Activated CD4-positive, alpha-beta T cell treated with anti-CD3 and anti-CD28 coated beads for 36 hours (primary cell): ENCODE data around the gene COLEC12. TPM values are rescaled to one million over a fixed set of nuclear protein-coding genes. Genes with fewer than 3 reads are reported as not detected.
"Not testable (repeated sequence)": the region's sequence is repeated elsewhere in the genome, so short reads cannot be mapped to it uniquely, and the experiment has no call there.

Experiments
- ATAC-seq: fragments of 200-7000 bp; cut with Tn5 transposase; one replicate; pipeline ENCODE4 v1.10.0; 2021; ENCODE audit warnings: mild to moderate bottlenecking, moderate library complexity
- CTCF ChIA-PET: fragments of 350-600 bp; sonication (Branson Sonifier 250); formaldehyde crosslinking; loops from one replicate; lab custom pipeline; 2021; ENCODE audit warnings: antibody characterized with exemption; lab: Charles Lee
- POLR2A ChIA-PET: fragments of 350-600 bp; sonication (Branson Sonifier 250); formaldehyde crosslinking; loops from one replicate; lab custom pipeline; 2021; ENCODE audit warnings: antibody characterized with exemption, inconsistent platforms; lab: Charles Lee
- DNase-seq: peaks from one replicate; pipeline ENCODE4 v3.0.0-alpha.2; 2020
- H3K27ac Mint-ChIP-seq: one replicate; pipeline ENCODE4 v1.8.0; 2021; ENCODE audit warnings: mixed read lengths
- H3K27me3 Mint-ChIP-seq: one replicate; pipeline ENCODE4 v1.8.0; 2021; ENCODE audit warnings: mixed read lengths
- H3K36me3 Mint-ChIP-seq: one replicate; pipeline ENCODE4 v1.8.0; 2021; ENCODE audit warnings: low read depth, mixed read lengths
- H3K4me1 Mint-ChIP-seq: one replicate; pipeline ENCODE4 v1.8.0; 2021; ENCODE audit warnings: mixed read lengths
- H3K4me3 Mint-ChIP-seq: one replicate; pipeline ENCODE4 v1.8.0; 2021; ENCODE audit warnings: mild to moderate bottlenecking, moderate library complexity, mixed read lengths
- H3K9me3 Mint-ChIP-seq: one replicate; pipeline ENCODE4 v1.8.0; 2021; ENCODE audit warnings: low read depth, mixed read lengths
- intact Hi-C, 2 experiments: fragments of 100-400 bp; cut with DNase I in 1 of 2; cut with micrococcal nuclease in 1 of 2; formaldehyde crosslinking; loops; one replicate each; pipeline versions ENCODE4 v1.14.2 to v1.15.1; 2022 to 2024; cut with DNase I, micrococcal nuclease
- total RNA-seq, 2 experiments: library from RNA; stranded (reverse); gene quantifications; one replicate each; pipeline ENCODE4 v1.2.3, GENCODE V29; 2021

COLEC12 gene
- total RNA-seq, 2 experiments from 2014 or later, result not detected

- Mint-ChIP-seq H3K4me3 (no peak overlapping the region), H3K27ac (no peak overlapping the region), H3K27me3 (peaks cover 8% of the 10 kb centered on the region), H3K4me1 (no peaks in the 10 kb centered on the region), H3K9me3 (no peaks in the 10 kb centered on the region), H3K36me3 (no peaks in the 10 kb centered on the region)
- no peak for ATAC-seq
- DNase-seq, result no peak
- intact Hi-C loops, result no loop called here
- ChIA-PET POLR2A (no interaction called here), CTCF (interaction anchor here (1.0 to 1.1 kb wide), 2 partner anchors 35 to 388 kb away, joined by 3 to 4 read pairs; partner anchors contain the start of gene THOC1)
These were observed 197.5 kb downstream of the COLEC12 start for GRCh38 chr18:303011-303410.

GRCh38 chr18:302097-302496 lies 198.4 kb downstream of the COLEC12 start:
- POLR2A ChIA-PET, result no interaction called here

DNA sequence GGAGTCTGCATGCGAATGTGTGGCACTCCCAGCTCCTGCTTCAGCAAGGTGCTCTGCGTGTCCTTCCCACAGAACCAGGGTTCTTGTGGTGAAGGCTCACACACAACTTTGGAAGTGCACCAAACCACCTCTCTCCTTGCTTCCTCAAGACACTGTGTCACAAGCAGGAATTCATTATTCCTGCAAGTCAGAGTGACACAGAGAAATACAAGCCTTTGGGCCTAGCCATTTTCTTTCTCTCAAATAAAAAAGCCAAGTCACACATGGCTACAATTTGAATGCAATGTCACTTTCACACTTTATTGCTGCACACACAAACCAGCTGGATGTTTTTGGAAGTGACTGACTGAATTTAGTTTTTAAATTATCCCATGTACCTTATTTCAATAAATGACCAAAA lies 202.6 kb downstream of the COLEC12 start:
- intact Hi-C loops, result no loop called here

More at GRCh38 chr18:302097-302496, 198.4 kb downstream of the COLEC12 start:
- H3K4me1 Mint-ChIP-seq, result no peaks in the 10 kb centered on the region
- H3K9me3 Mint-ChIP-seq, result no peaks in the 10 kb centered on the region
- ATAC-seq (no peak), DNase-seq (no peak)
- peaks cover 6% of the 10 kb centered on the region for H3K27me3 Mint-ChIP-seq
- CTCF ChIA-PET, result no interaction called here
- H3K36me3 Mint-ChIP-seq, result no peaks in the 10 kb centered on the region
- intact Hi-C loops, result no loop called here
- H3K4me3 Mint-ChIP-seq, result no peak overlapping the region
- no peak overlapping the region for H3K27ac Mint-ChIP-seq

GRCh38 chr18:295756-296490 lies 204.6 kb downstream of the COLEC12 start:
- ATAC-seq (no peak), DNase-seq (no peak)
- Mint-ChIP-seq H3K27me3 (peaks cover 8% of the 10 kb centered on the region), H3K4me3 (no peak overlapping the region), H3K4me1 (no peaks in the 10 kb centered on the region), H3K36me3 (no peaks in the 10 kb centered on the region), H3K9me3 (peaks cover 3% of the 10 kb centered on the region), H3K27ac (no peak overlapping the region)
- intact Hi-C loops, result no loop called here
- ChIA-PET CTCF (interaction anchor here (0.6 kb wide), 1 partner anchor 329 kb away, joined by 3 read pairs; no protein-coding TSS in a partner anchor), POLR2A (no interaction called here)

More for the DNA sequence above, 202.6 kb downstream of the COLEC12 start:
- DNase-seq (no peak), ATAC-seq (no peak)
- peaks cover 3% of the 10 kb centered on the region for H3K9me3 Mint-ChIP-seq
- H3K4me3 Mint-ChIP-seq, result no peak overlapping the region
- H3K4me1 Mint-ChIP-seq, result no peaks in the 10 kb centered on the region
- no peak overlapping the region for H3K27ac Mint-ChIP-seq
- POLR2A ChIA-PET, result no interaction called here
- CTCF ChIA-PET, result no interaction called here
- H3K27me3 Mint-ChIP-seq, result peaks cover 3% of the 10 kb centered on the region
- H3K36me3 Mint-ChIP-seq, result no peaks in the 10 kb centered on the region

GRCh38 chr18:294566-294965 lies 205.9 kb downstream of the COLEC12 start:
- intact Hi-C loops, result no loop called here
- CTCF ChIA-PET, result no interaction called here
- no peak overlapping the region for H3K27ac Mint-ChIP-seq
- H3K4me1 Mint-ChIP-seq, result no peaks in the 10 kb centered on the region
- no peak overlapping the region for H3K4me3 Mint-ChIP-seq
- peaks cover 3% of the 10 kb centered on the region for H3K9me3 Mint-ChIP-seq
- ATAC-seq (no peak), DNase-seq (no peak)
- POLR2A ChIA-PET, result no interaction called here
- peaks cover 9% of the 10 kb centered on the region for H3K27me3 Mint-ChIP-seq
- no peaks in the 10 kb centered on the region for H3K36me3 Mint-ChIP-seq

GRCh38 chr18:293536-293935 lies 207.0 kb downstream of the COLEC12 start:
- ChIA-PET CTCF (no interaction called here), POLR2A (no interaction called here)
- H3K4me3 Mint-ChIP-seq, result no peak overlapping the region
- DNase-seq (no peak), ATAC-seq (no peak)
- H3K27ac Mint-ChIP-seq, result no peak overlapping the region
- intact Hi-C loops, result no loop called here
- H3K27me3 Mint-ChIP-seq, result peaks cover 10% of the 10 kb centered on the region
- no peaks in the 10 kb centered on the region for H3K4me1 Mint-ChIP-seq
- H3K36me3 Mint-ChIP-seq, result no peaks in the 10 kb centered on the region
- H3K9me3 Mint-ChIP-seq, result peaks cover 3% of the 10 kb centered on the region

- H3K4me3 Mint-ChIP-seq, result no peak overlapping the region
- intact Hi-C loops, result no loop called here
These were observed 208.2 kb downstream of the COLEC12 start for GRCh38 chr18:292271-292670.

DNA sequence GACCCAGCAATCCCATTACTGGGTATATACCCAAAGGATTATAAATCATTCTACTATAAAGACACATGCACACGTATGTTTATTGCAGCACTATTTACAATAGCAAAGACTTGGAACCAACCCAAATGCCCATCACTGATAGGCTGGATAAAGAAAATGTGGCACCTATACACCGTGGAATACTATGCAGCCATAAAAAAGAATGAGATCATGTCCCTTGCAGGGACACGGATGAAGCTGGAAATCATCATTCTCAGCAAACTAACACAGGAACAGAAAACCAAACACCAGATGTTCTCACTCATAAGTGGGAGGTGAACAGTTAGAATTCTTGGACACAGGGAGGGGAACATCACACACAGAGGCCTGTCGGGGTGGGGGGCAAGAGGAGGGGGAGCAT lies 210.5 kb downstream of the COLEC12 start:
- H3K27ac Mint-ChIP-seq, ATAC-seq, H3K36me3 Mint-ChIP-seq, DNase-seq, H3K9me3 Mint-ChIP-seq, H3K4me3 Mint-ChIP-seq, H3K4me1 Mint-ChIP-seq, POLR2A ChIA-PET, CTCF ChIA-PET: not testable (repeated sequence)
- H3K27me3 Mint-ChIP-seq, result peaks cover 19% of the 10 kb centered on the region
- intact Hi-C loops, result loop anchor here in 1 of 2 experiments (5.0 kb wide), 1 partner anchor 327 kb away; no protein-coding TSS in a partner anchor

More at GRCh38 chr18:292271-292670, 208.2 kb downstream of the COLEC12 start:
- POLR2A ChIA-PET, result no interaction called here
- Mint-ChIP-seq H3K27me3 (peaks cover 13% of the 10 kb centered on the region), H3K9me3 (peaks cover 3% of the 10 kb centered on the region), H3K27ac (no peak overlapping the region), H3K4me1 (no peaks in the 10 kb centered on the region), H3K36me3 (no peaks in the 10 kb centered on the region)
- DNase-seq (no peak), ATAC-seq (no peak)
- CTCF ChIA-PET, result interaction anchor here (0.8 to 0.9 kb wide), 2 partner anchors 14 to 20 kb away, joined by 3 read pairs; no protein-coding TSS in a partner anchor

- DNase-seq, result no peak
- no peaks in the 10 kb centered on the region for H3K36me3 Mint-ChIP-seq
- ChIA-PET POLR2A (no interaction called here), CTCF (interaction anchor here (0.8 kb wide), 1 partner anchor 57 kb away, joined by 3 read pairs; no protein-coding TSS in a partner anchor)
- H3K4me1 Mint-ChIP-seq, result peaks cover 3% of the 10 kb centered on the region
- no peak overlapping the region for H3K4me3 Mint-ChIP-seq
- no peak overlapping the region for H3K27ac Mint-ChIP-seq
- H3K9me3 Mint-ChIP-seq, result no peaks in the 10 kb centered on the region
- peaks cover 17% of the 10 kb centered on the region for H3K27me3 Mint-ChIP-seq
- intact Hi-C loops, result loop anchor here in 1 of 2 experiments (5.0 kb wide), 1 partner anchor 328 kb away; no protein-coding TSS in a partner anchor
- ATAC-seq, result no peak
These were observed 211.5 kb downstream of the COLEC12 start for GRCh38 chr18:289026-289425.

GRCh38 chr18:286515-287310 lies 213.8 kb downstream of the COLEC12 start:
- H3K27ac Mint-ChIP-seq, result no peak overlapping the region
- peaks cover 17% of the 10 kb centered on the region for H3K27me3 Mint-ChIP-seq
- no peak overlapping the region for H3K4me3 Mint-ChIP-seq
- ChIA-PET POLR2A (no interaction called here), CTCF (no interaction called here)
- no peaks in the 10 kb centered on the region for H3K36me3 Mint-ChIP-seq
- no peak for DNase-seq
- H3K4me1 Mint-ChIP-seq, result peaks cover 3% of the 10 kb centered on the region
- intact Hi-C loops, result loop anchor here in 1 of 2 experiments (5.0 kb wide), 1 partner anchor 331 kb away; no protein-coding TSS in a partner anchor
- no peaks in the 10 kb centered on the region for H3K9me3 Mint-ChIP-seq
- no peak for ATAC-seq

DNA sequence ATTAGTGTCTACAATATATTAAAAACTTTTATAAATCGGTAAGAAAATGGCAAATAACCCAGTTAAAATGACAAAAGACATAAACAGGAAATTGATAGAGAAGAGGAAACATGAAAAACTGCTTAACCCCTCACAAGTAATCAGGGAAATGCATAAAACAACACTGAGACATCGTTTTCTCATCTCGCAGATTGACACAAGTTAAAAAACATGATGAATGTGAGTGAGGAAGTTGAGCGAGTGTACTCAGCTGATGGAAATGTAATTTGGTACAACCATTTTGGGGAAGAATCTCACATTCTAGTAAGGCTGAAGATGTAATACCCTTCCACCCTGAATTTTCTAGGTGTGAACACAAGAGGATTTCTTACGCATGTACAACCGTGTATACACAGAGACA lies 214.7 kb downstream of the COLEC12 start:
- H3K27me3 Mint-ChIP-seq, result peaks cover 18% of the 10 kb centered on the region
- no peak overlapping the region for H3K27ac Mint-ChIP-seq
- H3K4me3 Mint-ChIP-seq, result no peak overlapping the region
- H3K36me3 Mint-ChIP-seq, result no peaks in the 10 kb centered on the region
- ChIA-PET CTCF (no interaction called here), POLR2A (no interaction called here)
- ATAC-seq (no peak), DNase-seq (no peak)
- no peaks in the 10 kb centered on the region for H3K9me3 Mint-ChIP-seq
- intact Hi-C loops, result loop anchor here in 1 of 2 experiments (5.0 kb wide), 1 partner anchor 331 kb away; no protein-coding TSS in a partner anchor
- H3K4me1 Mint-ChIP-seq, result peaks cover 3% of the 10 kb centered on the region
